ENCODE measurements around the gene ATOH7.

The ATOH7 gene

DNA sequence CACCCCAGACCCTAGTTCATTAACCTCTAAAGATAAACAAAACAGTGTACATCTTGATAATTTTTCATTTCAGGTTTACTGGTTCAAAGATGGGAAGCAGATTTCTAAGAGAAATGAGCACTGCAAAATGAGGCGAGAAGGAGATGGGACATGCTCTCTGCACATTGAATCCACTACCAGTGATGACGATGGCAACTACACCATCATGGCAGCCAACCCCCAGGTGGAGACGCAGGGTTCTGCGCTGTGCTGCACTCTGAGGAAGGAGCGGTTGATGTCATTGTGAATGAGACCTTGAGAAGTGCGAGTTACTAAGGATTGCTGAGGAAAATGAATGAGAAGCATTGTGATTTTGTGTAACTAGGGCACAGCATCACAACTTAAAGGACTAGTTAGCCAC is 37.6 kb downstream of the ATOH7 start:
- H3K4me3 ChIP-seq (ENCODE audit: low read length), result no peak overlapping the region
- TF ChIP-seq, protein P1, sequence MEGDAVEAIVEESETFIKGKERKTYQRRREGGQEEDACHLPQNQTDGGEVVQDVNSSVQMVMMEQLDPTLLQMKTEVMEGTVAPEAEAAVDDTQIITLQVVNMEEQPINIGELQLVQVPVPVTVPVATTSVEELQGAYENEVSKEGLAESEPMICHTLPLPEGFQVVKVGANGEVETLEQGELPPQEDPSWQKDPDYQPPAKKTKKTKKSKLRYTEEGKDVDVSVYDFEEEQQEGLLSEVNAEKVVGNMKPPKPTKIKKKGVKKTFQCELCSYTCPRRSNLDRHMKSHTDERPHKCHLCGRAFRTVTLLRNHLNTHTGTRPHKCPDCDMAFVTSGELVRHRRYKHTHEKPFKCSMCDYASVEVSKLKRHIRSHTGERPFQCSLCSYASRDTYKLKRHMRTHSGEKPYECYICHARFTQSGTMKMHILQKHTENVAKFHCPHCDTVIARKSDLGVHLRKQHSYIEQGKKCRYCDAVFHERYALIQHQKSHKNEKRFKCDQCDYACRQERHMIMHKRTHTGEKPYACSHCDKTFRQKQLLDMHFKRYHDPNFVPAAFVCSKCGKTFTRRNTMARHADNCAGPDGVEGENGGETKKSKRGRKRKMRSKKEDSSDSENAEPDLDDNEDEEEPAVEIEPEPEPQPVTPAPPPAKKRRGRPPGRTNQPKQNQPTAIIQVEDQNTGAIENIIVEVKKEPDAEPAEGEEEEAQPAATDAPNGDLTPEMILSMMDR (conservative IDR thresholded peaks at IDR 0.05; ENCODE audit: low read depth, low read length), result no peak
- no peak for DNase-seq (ENCODE audit: low read depth)

DNA sequence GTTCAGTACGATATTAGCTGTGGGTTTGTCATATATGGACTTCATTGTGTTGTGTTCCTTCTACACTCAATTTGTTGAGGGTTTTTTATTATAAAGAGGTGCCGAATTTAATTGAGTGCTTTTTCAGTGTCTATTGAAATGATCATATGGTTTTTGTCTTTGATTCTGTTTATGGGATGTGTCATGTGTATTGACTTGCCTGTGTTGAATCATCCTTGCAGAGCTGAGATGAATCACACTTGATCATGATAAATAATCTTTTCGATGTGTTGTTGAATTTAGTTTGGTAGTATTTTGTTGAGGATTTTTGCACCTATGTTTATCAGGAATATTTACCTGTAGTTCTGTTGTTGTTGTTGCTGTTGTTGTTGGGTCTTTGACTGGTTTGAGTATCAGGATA is 39.8 kb downstream of the ATOH7 start:
- no peak for DNase-seq (ENCODE audit: low read depth)
- TF ChIP-seq, protein P1 (conservative IDR thresholded peaks at IDR 0.05; ENCODE audit: low read depth, low read length), result no peak

DNA sequence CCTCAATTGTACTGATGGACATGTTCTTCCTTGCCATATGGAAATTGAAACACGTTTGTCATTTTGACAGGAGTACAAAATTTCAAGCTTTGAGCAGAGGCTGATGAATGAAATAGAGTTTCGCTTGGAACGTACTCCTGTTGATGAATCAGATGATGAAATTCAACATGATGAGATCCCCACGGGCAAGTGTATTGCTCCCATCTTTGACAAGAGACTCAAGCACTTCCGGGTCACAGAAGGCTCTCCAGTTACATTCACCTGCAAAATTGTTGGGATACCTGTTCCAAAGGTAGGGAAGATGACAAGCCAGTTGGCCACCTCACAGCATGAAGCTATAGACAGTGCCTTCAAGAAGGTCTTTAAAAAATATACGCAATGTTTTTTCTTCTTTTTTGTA is 43.1 kb downstream of the ATOH7 start:
- TF ChIP-seq, protein P1 (conservative IDR thresholded peaks at IDR 0.05; ENCODE audit: low read depth, low read length), result no peak
- no peak for DNase-seq (ENCODE audit: low read depth)
- H3K4me3 ChIP-seq (ENCODE audit: low read length), result no peak overlapping the region

More for the DNA sequence above, 39.8 kb downstream of the ATOH7 start:
- H3K4me3 ChIP-seq (ENCODE audit: low read length), result no peak overlapping the region

DNA sequence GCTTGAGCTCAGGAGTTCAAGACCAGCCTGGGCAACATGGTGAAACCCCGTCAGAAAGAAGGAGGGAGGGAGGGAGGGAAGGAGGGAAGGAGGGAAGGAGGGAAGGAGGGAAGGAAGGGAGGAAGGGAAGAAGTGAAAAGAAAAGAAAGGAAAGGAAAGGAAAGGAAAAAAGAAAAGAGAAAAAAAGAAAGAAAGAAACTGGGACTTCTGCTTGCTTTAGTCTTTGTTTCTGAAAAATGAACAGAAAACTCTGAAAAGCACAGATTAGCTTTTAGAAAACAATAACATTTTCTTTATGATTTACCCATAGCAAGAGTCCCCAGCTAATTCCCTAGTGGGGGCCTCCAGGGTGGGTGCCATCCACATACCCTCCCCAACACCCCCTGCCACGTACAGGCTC is 46.8 kb downstream of the ATOH7 start:
- no peak overlapping the region for H3K4me3 ChIP-seq (ENCODE audit: low read length)
- DNase-seq (ENCODE audit: low read depth), result no peak
- TF ChIP-seq, protein P1 (conservative IDR thresholded peaks at IDR 0.05; ENCODE audit: low read depth, low read length), result no peak

DNA sequence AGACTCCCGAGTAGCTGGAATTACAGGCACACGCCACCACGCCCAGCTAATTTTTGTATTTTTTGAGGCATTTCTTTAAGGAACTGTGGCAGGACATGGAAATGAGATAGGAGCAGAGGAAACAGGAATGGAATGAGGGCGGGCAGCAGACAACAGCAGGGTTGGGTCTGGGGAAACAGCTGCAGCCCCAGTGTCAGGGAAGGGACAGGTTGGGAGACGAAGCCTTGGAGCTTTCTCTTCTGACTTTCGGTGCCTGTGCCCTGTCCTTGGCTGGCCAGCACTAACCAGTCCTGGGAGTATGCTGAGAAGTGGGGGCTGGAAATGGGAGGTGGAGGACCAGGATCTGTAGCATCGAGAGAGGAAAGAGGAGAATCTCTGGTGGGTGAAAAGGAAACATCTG is 47.4 kb downstream of the ATOH7 start:
- H3K4me3 ChIP-seq (ENCODE audit: low read length), result no peak overlapping the region
- TF ChIP-seq, protein P1 (conservative IDR thresholded peaks at IDR 0.05; ENCODE audit: low read depth, low read length), result no peak
- no peak for DNase-seq (ENCODE audit: low read depth)

All from retinal pigment epithelial cell (primary cell).